Right hindlimb (tissue), 1 donor: Measurements from ENCODE around the gene FGD5.
"Not testable (repeated sequence)": the region's sequence is repeated elsewhere in the genome, so short reads cannot be mapped to it uniquely, and the experiment has no call there.

Experiments used
- DNase-seq: peaks from one replicate; pipeline ENCODE4 v3.0.0-alpha.2; 2018

FGD5 gene

DNA sequence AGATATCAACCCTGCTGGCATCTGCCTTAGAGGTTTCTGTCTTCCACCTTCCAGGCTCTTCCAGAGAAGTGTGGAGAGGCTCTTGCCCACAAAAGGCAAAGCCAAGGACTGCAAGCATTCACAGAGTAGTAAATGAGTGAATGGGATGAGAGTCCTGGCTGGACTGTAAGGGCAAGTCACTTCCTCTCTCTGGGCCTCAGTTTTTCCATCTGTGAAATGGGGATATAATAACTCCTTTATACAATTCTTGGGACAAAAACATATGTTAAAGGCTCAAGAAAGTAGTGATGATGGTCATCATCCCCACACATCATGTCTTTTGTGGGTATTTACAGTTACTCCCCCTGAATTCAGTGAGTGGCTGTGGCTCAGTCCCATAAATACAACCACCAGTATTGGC is 10.7 kb upstream of the FGD5 start:
- DNase-seq: no peak

DNA sequence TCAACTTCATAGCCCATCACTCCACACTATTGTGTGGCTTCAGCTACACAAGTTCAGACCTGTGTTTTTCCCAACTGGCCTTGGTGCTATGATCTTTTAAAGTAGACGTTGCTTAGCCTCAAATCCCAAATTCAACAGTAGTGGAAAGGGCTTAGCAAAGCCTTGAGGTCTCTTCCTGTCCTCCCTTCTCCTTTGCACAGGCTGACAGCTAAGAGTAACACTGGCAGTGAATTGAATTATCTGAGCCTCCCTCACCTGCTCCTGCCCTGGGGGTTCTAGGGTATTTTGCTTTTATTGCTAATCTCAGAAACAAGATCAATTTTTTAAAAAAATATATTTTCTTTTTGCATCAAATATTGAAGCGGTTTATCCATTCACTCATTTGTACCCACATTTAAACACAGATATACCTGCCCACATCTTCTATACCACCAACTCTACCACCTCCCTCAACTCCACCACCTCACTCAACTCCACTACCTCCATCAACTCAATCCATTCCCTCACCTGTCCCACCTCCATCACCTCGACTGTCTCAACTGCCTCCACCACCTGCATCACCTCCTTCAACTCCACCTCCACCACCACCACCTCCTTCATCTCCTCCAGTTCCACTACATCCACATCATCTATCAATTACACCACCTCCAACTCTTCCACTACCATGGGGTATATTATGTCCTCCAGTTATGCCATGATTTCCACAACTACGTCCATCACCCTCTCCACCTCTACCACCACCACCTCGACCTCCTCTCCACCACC is 10.1 kb upstream of the FGD5 start:
- DNase-seq: no peak

DNA sequence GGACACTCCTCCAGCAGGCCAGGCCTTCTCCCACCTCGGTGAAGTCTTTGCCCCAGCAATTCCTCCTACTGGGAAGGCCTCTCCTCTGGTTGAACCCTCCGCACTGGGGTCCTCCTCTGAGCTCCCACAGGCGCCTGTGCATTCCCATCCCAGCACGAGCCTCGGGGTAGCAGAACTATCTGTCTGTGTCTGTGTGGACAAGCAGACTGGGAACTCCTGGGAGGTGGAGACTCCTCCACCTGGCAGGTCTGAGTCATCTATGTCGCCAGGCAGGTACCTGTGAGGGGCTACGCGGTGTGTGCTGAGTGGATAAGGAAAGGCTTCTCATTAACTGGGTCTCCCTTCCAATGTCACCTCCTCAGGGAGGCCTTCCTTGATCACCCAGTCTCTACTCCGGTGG is 9.2 kb upstream of the FGD5 start:
- not testable (repeated sequence) for DNase-seq

DNA sequence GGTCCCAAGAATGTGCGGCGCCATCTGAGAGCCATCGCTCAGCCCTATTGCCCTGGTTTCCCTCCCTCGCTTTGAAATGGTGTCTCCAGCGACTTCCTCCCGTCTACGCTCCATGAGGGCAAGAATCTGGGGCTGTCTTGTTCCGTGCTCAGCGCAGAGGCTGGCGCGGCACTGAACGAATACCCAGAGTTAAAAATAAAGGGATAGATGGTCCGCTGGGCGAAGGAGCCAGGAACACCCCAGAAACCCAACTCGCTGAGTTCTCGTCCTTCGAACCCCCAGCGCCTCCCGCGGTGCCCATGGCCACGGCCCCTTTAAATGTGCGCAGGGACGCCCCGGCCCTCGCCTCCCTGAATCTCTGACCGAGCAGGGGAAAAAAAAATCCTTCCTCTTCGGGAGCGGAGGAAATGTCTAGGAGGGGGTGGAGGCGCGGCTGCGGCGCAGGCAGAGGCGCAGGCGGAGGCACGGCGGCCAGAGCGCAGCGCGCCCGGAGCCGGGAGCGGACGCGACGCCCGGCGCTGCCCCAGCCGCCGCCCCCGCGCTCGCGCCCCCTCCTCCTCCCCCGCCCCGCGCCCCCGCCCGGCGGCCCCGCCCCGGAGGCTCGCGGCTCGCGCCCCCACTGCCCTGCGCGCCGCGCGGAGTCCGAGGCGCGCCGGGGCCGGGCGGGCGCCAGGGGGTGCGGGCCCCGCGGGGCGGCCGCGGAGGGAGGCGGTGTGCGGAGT is 8.5 kb upstream of the FGD5 start:
- DNase-seq: peak; percentile 68

DNA sequence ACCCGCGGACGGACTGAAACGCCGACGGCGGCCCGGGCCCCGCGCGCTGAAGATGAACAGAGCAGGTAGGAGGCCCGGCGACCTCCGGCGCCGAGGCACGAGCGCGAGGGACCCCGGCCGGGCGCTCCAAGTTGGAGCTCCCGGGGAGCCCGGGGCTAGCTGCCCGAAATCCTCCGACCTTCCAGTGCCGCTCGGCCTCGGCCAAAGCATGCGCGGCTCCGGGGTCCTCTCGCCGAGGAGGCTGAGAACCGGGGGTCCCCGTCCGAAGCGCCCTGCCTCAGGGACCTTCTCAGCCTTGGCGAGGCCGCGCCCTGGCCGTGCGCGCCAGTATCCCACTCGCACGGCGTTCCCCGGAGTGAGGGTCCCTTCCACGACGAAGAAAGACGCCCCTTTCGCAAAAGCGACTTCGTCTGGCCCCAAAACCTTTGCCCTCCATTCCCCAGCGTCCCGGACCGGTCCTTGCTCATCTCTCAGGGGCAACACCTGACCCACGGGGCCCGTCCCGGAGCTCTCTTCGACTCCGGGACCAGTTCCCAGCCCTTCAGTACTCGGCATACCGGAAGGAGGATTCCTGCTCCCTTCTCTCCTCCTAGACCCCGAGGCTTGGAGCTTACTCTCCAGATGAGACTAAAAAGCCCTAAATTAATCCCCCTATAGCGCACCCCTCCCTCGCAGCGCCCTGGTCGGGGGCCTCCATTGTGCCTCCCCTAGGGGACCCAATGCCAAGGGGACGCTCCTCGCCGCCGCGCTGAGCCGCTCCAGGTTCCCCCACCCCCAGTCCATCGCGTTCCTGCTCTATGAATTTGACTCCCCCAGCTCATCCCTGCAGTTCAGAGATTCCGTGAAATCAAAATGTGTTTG is 7.7 kb upstream of the FGD5 start:
- DNase-seq: peak; percentile 43

DNA sequence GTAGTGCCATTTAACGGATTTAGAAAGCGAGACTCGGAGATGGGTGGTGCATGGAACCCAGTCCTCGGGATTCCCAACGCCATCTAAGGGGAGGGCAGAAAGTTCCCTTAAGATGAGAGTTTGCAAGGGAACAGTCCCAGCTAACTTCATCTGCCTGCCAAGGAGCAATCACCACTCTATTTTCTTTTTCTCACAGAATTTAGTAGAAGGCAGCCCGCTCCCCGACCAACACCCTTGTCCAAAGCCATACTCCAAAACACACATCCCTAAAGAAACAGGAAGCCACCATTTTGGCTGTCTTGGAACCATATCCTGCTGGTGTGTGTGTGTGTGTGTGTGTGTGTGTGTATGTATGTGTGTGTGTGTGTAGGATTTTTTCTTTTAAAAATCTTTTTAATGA is 7.1 kb upstream of the FGD5 start:
- DNase-seq: peak; percentile 49

DNA sequence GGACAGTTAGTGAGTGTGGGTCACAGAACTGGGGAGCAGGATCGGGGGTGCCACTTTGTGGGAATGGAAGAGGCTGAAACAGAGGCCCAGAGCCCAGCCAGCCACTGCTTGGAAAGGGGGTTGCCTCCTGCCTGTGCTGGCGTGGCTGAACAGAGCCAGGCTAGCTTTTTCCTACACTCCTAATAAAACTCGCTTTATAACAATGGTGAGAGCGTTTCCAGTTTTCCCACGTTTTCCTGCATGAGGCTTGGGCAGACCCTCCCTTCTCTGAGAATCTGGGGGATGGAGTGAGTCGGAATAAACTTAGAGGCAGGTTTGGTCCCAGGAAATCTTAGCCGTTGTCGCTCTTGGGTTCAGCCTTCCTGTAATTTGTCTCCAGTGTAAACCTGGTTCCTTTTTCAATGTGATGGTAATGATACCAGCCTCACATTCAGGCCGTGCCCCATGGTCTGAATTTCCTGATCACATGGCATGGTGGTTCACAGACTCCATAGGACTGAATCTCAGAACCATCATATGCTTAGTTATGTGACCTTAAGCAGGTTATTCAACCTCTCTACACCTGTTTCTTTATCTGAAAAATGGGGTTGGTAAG is 6.5 kb upstream of the FGD5 start:
- DNase-seq: no peak

DNA sequence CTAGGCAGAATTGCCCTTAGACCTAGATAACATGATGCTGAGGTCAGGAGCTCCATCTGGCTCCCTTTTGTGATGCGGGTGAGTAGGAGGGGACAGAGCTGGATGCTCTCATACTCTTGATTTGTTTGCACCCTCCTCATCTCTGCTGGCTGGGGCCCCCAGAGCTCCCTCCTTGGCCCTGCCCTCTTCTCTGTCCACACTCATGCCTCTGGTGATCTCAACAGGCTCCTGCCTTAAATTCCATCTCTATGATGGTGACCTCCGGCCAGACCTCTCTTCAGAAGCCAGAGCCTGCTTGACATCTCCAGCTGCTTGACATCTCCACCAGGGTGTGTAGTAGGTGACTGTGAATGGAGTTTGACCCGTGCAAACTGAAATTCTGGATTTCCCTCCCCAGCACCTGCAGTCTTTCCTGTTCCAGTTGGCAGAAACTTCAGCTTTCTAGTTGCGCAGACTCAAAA is 4.3 kb upstream of the FGD5 start:
- DNase-seq: no peak

DNA sequence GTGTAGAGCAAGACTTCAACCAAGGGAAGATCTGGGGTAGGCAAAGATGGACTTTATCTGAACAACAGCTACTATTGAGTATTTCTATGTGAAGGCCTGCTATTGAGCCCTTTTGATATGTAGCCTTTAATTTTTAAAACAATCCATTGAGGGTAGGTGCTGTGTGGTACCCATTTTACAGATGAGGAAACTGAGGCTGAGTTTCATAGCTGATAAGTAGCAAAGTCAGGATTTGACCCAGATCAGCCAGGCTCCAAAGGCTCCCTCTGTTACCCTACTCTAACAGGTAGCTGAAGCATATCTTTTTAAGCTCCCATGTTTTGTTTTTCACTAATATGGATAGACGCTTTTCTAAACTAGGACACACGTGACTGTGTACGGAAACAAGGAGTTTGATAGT is 2.4 kb upstream of the FGD5 start:
- DNase-seq: no peak

DNA sequence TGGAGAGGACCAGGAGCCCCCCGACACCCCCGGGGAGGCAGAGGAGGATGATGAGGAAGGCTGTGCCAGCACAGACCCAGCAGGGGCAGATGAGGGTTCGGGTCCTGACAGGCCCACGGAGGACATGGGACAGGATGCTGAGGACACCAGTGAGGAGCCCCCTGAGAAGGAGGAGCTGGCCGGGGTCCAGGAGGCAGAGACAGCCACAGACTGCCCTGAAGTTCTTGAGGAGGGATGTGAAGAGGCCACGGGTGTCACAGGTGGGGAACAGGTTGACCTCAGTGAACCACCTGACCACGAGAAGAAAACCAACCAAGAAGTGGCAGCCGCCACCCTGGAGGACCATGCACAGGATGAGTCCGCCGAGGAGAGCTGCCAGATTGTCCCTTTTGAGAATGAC is 909 bp downstream of the FGD5 start:
- no peak for DNase-seq

DNA sequence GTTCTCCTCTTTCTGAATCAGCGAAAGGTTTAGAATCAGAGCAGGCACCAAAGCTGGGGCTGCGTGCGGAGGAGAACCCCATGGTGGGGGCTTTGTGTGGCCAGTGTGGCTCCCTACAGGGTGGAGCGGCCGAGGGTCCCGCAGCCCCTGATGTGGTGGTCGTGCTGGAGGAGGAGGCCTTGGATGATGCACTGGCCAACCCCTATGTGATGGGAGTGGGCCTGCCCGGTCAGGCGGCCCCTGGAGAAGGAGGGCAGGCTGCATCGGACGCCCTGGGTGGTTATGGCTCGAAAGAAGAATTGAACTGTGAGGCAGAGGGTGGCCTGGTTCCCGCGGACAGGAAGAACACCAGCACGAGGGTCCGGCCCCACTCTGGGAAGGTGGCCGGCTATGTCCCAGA is 1.4 kb downstream of the FGD5 start:
- no peak for DNase-seq

DNA sequence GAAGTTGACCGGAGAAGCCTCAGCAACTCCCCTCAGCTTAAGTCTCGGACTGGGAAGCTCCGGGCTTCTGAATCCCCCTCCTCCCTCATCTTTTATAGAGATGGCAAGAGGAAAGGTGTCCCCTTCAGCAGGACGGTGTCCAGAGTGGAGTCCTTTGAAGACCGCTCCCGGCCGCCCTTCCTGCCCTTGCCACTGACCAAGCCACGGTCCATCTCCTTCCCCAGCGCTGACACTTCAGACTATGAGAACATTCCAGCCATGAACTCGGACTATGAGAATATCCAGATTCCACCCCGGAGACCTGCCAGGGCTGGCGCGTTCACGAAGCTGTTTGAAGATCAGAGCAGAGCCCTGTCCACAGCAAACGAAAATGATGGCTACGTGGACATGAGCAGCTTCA is 2.4 kb downstream of the FGD5 start:
- no peak for DNase-seq

DNA sequence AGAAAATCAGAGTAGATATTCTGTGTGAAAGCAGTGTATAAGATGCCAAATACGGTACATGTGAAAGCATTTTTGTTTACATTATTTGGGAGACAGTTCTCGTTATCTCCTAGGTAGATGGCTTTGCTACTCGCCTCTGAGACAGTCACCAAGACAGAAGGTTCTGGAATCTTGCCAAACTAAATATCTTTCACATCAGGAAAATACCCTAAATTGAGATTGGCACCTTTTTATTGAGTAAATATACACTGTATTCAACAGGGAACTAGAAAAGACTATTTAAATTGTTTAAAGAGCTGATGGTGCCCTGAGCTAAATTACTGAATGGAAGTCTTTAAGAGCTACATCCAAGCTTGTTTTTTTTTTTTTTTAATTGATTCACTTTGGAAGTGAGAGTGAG is 3.4 kb downstream of the FGD5 start:
- no peak for DNase-seq

DNA sequence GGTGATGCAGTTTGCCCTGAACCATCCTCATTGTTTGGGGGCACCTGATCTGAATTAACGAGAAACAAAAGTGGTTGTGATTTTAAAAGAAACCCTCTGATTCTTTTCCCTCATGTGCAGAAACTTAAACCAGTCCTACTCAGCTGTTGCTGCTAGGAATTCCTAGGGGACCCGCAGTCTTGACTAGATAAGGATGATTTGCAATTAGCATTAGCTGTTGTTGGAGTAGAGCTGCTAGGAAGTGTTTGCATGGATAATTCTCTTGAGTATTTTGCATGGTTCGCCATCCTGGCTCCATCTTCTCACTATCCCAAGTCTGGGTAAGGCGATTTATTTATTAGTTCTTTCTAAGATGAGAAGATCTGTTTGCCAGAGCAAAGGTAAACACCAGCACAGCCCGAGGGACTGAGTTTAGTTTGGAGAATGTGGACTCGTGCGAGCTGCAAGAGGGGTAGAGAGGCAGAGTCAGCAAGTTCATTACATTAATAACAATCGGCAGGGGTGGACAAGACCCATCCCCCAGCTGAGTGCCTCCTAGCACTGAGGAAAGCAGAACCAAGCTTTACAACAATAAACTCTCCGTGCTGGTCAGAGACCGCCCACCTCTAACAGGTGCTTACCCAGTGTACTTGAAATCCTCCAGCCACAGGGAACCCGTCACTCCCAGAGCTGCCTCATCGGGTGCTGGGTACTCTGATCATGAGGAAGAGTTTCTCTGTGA is 4.1 kb downstream of the FGD5 start:
- DNase-seq: no peak

DNA sequence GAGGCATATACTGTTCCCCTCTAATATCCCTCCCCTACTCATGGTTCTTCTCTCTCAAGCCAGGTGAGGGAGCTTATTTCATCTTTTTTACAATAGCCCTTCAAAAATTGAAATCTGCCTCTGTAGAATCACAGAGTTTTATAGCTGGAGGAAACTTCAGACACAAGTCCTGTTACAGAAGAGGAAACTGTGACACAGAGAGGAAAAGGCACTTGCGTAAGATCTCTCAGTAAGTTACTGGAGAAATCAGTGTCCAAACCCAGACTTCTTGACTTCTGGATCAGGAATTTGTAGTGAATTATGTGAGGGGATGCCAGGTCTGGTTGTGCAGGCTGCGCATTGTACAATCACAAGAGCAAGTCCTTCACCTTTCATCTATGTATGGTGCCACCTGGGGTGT is 4.6 kb downstream of the FGD5 start:
- no peak for DNase-seq

DNA sequence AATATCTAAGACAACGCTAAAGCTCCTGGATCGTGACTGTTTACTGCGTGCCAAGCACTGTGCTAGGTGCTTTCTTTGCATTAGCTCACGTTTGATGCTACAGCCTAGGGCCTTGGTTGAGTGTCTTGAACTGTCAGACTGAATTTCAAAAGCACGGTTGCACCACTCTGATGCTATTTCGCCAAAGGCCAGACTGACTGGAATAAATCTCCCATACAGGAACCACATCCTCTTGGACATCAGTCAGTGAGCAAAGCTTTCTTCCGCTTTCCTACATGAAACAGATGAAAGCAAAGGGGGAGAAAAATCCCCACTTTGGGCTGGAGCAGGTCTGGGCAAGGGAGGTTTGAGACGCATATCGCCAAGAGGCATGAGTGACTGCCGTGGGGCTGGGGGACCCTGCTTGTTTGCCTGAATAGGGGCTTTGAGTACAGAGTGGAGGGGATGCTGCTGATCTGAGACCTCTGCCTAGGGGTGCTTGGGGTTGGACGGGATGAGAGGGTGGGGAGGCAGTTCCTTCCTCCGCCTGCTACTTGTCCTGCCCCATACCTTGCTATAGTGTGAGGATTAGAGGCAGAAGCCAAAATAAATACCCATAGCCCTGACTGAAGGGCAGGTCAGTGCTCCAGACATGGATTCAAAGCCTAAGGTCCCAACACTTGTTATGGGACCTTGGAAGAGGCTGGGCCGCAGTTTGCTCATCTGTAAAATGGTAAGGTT is 5.3 kb downstream of the FGD5 start:
- no peak for DNase-seq

DNA sequence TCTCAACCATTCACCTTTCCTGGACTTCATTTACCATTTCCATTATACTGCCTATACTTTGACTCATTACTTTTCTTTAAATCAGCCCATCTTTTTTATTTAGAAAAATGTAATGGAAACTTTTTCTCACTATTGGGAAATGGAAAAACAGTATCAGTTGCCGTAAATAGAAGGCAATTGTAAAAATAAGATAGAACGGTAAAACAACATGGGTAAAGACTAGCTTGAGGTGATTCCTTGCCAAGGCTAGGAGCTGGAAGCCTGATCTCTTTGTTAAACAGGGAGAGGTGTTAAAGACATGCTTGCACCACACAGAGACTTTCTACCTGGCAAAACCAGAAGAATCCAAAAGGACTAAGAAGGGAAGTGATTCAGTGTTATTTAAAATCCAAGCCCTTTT is 5.9 kb downstream of the FGD5 start:
- DNase-seq: no peak

DNA sequence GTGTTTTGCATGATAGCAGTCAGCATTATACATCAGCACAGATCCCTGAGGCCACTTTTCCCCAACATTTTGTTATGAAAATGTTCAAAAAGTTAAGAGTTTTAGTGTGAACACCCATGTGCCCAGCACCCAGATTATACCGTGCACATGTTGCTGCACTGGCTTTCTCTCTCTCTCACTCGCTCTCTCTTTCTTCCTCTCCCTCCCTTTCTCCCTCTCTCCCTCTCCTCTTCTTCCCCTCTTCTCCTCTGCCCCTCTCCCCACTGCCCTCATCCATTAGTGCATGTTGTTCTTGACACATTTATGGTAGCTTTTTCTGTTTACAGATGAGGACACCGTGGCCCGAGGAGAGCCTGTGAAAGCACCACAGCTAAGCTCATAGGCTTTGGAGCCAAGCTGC is 7.3 kb downstream of the FGD5 start:
- DNase-seq: no peak

DNA sequence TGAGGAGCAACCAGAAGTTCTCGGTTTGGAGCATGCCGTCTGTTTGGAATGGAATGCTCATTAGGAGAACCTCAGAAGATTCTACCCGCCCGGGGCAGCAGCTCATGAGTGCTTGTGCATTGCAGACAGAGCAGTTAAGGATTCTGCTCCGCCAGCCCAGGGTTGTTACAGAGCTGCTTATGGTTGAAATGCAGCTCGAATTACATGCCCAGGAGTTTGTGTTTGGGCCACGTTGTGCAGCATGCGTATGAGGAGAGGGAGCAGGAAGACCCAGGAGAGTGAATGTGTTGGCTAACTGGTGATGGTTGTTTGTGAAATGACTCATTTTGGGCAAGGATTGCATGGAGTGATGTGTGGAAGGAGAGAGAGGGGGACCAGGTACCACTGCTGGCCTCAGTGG is 9.0 kb downstream of the FGD5 start:
- DNase-seq: no peak

DNA sequence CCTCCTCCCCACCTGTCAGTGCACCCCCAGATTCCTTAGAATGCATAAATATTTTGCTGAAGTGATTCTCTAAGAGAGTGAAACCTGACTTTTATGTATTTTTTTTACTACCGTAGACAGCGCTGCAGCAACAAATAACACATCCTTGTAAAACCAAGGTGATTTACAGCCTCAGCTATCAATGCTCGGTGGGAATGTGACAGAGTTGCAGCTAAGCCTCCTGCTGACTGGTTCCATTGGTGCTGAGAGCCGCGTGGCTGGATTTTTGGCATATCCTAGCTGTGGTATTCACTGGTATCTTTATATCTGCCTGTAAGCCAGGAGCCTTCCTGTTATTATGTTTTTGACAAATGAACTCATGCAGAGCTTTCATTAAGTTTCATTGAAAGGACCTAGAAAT is 11.0 kb downstream of the FGD5 start:
- DNase-seq: no peak

DNA sequence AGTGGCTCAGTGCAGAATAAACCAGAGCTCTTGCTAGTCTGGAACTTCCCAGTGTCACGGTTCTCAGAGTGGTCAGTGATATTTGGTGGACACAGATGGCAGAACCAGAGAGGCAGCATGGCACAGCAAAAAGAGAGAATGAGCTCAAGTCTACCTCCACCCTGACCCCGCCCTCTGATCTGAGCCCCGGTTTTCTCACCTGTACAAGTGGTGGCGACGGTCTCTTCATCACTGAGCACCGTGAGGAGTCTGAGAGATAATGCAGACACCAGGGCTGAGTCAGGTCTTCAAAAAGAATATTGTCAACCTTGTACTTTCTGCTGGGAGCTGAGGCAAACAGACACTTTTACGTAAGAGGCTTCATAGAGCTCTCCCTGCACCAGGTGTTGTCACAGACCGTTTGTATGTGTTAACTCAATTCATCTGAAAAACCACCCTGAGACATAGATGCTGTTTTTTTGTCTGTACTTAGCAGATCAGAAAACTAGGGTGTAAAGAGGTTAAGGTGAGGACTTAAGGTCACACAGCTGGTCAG is 13.2 kb downstream of the FGD5 start:
- peak; percentile 4 for DNase-seq
